ENCODE results near the gene TP53BP2. TPM values are rescaled to one million over a fixed set of nuclear protein-coding genes. Genes with fewer than 3 reads are reported as not detected.

Gene TP53BP2
- total RNA-seq, 1 donor from 2014 or later = 47.4 TPM

GRCh38 chr1:223860051-223860622 lies 14.4 kb upstream of the TP53BP2 start:
- TF ChIP-seq CTCF (IDR thresholded peaks at IDR 0.05) = no peak
- Mint-ChIP-seq H3K27me3 (ENCODE audit: low read depth) (peaks cover 19% of the 10 kb centered on the region), H3K27ac (ENCODE audit: unreplicated experiment) (no peak overlapping the region), H3K4me3 (ENCODE audit: unreplicated experiment) (no peak overlapping the region), H3K36me3 (ENCODE audit: low read depth) (no peaks in the 10 kb centered on the region), H3K4me1 (ENCODE audit: low read depth) (no peaks in the 10 kb centered on the region), H3K9me3 (ENCODE audit: low read depth) (no peaks in the 10 kb centered on the region)
- DNase-seq (ENCODE audit: low spot score) = no peak

GRCh38 chr1:223859058-223859457 lies 13.3 kb upstream of the TP53BP2 start:
- H3K27ac Mint-ChIP-seq (ENCODE audit: unreplicated experiment) = no peak overlapping the region
- no peak overlapping the region for H3K4me3 Mint-ChIP-seq (ENCODE audit: unreplicated experiment)
- H3K27me3 Mint-ChIP-seq (ENCODE audit: low read depth) = peaks cover 19% of the 10 kb centered on the region
- no peaks in the 10 kb centered on the region for H3K36me3 Mint-ChIP-seq (ENCODE audit: low read depth)
- DNase-seq (ENCODE audit: low spot score) = no peak
- H3K9me3 Mint-ChIP-seq (ENCODE audit: low read depth) = no peaks in the 10 kb centered on the region
- no peaks in the 10 kb centered on the region for H3K4me1 Mint-ChIP-seq (ENCODE audit: low read depth)
- no peak for TF ChIP-seq CTCF (IDR thresholded peaks at IDR 0.05)

GRCh38 chr1:223856386-223856785 lies 10.6 kb upstream of the TP53BP2 start:
- no peaks in the 10 kb centered on the region for H3K4me1 Mint-ChIP-seq (ENCODE audit: low read depth)
- H3K36me3 Mint-ChIP-seq (ENCODE audit: low read depth) = no peaks in the 10 kb centered on the region
- no peak overlapping the region for H3K27ac Mint-ChIP-seq (ENCODE audit: unreplicated experiment)
- no peak for TF ChIP-seq CTCF (IDR thresholded peaks at IDR 0.05)
- no peak for DNase-seq (ENCODE audit: low spot score)
- H3K27me3 Mint-ChIP-seq (ENCODE audit: low read depth) = peaks cover 19% of the 10 kb centered on the region
- H3K9me3 Mint-ChIP-seq (ENCODE audit: low read depth) = no peaks in the 10 kb centered on the region
- no peak overlapping the region for H3K4me3 Mint-ChIP-seq (ENCODE audit: unreplicated experiment)

- Mint-ChIP-seq H3K4me1 (ENCODE audit: low read depth) (no peaks in the 10 kb centered on the region), H3K36me3 (ENCODE audit: low read depth) (no peaks in the 10 kb centered on the region), H3K9me3 (ENCODE audit: low read depth) (no peaks in the 10 kb centered on the region), H3K4me3 (ENCODE audit: unreplicated experiment) (no peak overlapping the region), H3K27ac (ENCODE audit: unreplicated experiment) (no peak overlapping the region), H3K27me3 (ENCODE audit: low read depth) (peaks cover 2% of the 10 kb centered on the region)
- no peak for TF ChIP-seq CTCF (IDR thresholded peaks at IDR 0.05)
- DNase-seq (ENCODE audit: low spot score) = no peak
Observed at GRCh38 chr1:223853748-223854147, 8.0 kb upstream of the TP53BP2 start.

- no peak for DNase-seq (ENCODE audit: low spot score)
- no peaks in the 10 kb centered on the region for H3K4me1 Mint-ChIP-seq (ENCODE audit: low read depth)
- H3K27ac Mint-ChIP-seq (ENCODE audit: unreplicated experiment) = no peak overlapping the region
- no peaks in the 10 kb centered on the region for H3K9me3 Mint-ChIP-seq (ENCODE audit: low read depth)
- no peaks in the 10 kb centered on the region for H3K36me3 Mint-ChIP-seq (ENCODE audit: low read depth)
- no peaks in the 10 kb centered on the region for H3K27me3 Mint-ChIP-seq (ENCODE audit: low read depth)
- TF ChIP-seq CTCF (IDR thresholded peaks at IDR 0.05) = no peak
- H3K4me3 Mint-ChIP-seq (ENCODE audit: unreplicated experiment) = no peak overlapping the region
Observed at GRCh38 chr1:223853275-223853674, 7.5 kb upstream of the TP53BP2 start.

All from chondrocyte (in vitro differentiated cells).